ENCODE results near the gene ZZZ3.
"Not testable (repeated sequence)": the region's sequence is repeated elsewhere in the genome, so short reads cannot be mapped to it uniquely, and the experiment has no call there.

Gene ZZZ3

DNA sequence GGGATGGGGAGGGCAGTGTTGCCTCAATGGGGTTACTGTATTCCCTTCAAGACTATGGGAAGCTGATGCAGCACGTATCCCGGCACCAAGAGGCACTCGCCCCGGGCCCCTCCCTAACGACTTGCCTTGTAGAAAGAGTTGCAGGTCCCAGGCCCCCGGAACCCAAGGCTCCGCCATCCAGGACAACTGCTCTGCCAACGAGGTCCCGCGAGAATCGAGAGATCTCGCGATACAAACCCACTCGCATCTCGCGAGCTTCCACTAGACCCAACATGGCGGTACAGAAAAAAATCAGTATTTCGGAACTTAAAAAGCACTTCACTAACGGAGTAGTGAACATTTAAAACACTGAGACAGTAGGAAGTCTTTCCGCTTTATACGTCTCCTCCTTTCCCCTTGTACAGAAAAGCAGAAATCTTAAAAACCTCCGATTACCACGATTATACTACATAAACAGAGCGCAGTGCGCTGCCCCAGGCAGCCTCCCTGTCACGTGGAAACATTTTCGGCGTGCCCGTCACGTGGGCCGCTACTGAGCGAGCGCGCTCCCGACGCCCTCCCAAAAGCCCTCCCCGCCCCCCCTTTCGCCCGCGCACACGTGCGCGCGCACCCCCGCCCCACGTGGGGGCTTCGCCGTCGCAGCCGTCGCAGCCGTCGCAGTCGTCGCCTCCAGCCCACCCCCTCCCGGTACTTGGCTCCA lies at the start of gene ZZZ3:
Gene ZZZ3 (minus strand): TSS at position 199 of the 700 bp plus-strand sequence. CDS start 49,304 bp downstream, outside the sequence.
- peak; percentile 81 to 87 (median 83) for DNase-seq (ENCODE audit: low read depth in 3 of 3)

- DNase-seq (ENCODE audit: low read depth in 3 of 3) = no peak
Observed at GRCh38 chr1:77732090-77732489, 49.6 kb upstream of the ZZZ3 start.

DNA sequence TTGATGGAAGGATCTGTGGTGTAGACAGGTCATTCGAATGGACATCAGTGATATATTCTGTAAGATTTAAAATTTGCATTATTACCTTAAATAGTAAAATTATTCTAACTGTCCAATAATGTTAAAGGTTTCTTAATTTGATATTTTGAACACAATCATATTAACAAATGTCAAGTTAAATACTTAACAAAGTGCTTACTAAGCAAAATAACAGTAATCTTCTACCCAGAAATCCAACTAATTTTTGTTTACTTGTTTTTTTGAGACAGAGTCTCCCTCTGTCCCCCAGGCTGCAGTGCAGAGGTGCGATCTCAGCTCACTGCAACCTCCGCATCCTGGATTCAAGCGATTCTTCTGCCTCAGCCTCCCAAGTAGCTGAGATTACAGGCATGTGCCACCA lies 43.2 kb upstream of the ZZZ3 start:
- DNase-seq (ENCODE audit: low read depth in 3 of 3) = no peak

DNA sequence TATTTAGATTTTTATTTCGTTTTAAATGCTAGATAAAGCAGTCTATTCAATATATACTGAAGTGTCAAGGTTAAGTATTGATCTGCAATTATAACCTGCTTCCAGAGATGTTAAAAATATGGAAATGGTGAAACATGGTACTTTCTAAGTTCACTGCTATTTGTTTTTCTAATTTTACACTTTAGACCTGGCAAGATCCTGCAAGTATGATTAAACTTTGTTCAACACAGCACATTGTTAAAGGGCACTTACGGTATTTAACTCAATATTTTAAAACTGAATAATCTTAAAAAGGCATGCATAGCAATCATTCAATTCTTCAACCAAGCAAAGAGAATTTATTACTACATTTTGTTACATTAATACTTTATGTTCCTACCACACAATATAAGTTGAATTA lies 35.7 kb upstream of the ZZZ3 start:
- no peak for DNase-seq (ENCODE audit: low read depth in 3 of 3)

DNA sequence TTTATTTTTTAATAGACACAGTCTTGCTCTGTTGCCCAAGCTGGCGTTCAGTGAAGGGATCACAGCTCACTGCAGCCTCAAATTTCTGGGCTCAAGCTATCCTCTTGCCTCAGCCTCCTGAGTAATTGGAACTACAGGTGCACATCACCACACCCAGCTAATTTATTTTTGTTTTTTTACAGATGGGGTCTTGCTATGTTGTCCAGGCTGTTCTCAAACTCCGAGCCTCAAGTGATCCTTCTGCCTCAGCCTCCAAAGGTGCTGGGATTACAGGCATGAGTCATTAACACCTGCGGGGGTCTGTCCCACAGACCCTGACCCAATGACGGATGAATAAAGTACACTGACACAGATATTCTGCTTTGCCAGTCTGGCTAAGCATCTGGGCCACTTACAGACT lies 33.6 kb upstream of the ZZZ3 start:
- DNase-seq (ENCODE audit: low read depth in 3 of 3) = no peak

DNA sequence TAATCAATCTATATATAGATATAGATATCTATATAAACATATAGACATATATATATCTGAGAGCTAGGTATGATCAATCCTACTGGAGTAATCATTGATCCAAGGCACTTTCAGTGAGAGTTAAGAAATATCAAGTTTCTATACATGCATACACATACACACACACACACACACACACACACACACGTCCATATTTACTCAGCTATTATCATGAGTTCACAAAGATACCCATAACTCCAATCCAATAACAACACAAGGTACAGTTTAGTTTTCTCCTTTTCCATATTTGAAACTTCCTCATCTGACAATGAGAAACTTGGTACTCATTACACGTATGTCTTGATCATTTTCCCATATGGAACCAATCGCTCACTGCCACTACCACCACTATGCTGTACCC lies 27.3 kb upstream of the ZZZ3 start:
- no peak for DNase-seq (ENCODE audit: low read depth in 3 of 3)

DNA sequence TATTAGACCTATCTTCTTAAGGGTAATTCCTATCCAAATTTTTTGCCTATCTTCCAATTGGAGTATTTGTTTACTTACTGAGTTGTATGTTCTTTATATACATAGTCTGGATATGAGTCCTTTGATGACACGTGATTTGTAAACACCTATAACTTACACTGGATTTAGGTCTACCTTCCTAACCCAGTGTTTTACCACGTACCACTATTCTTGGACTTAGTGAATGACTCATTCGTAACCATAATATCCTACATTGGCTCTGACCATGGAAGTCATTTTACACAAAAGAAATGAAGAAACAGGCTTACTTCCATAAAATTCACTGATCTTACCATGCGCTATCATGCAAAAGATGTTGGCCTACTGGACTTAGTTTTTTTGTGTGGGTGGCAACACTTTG lies 23.9 kb upstream of the ZZZ3 start:
- DNase-seq (ENCODE audit: low read depth in 3 of 3) = no peak

- DNase-seq (ENCODE audit: low read depth in 3 of 3) = no peak
Observed at GRCh38 chr1:77704736-77705135, 22.3 kb upstream of the ZZZ3 start.

DNA sequence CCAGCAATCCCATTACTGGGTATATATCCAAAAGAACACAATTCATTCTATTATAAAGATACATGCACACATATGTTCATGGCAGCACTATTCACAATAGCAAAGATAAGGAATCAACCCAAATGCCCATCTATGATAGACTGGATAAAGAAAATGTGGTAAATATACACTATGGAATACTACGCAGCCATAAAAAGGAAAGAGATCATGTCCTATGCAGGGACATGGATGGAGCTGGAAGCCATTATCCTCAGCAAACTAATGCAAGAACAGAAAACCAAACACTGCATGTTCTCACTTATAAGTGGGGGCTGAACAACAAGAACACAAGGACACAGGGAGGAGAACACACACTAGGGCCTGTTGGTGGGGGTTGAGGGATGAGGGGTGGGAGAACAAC lies 17.2 kb upstream of the ZZZ3 start:
- not testable (repeated sequence) for DNase-seq (ENCODE audit: low read depth in 3 of 3)

DNA sequence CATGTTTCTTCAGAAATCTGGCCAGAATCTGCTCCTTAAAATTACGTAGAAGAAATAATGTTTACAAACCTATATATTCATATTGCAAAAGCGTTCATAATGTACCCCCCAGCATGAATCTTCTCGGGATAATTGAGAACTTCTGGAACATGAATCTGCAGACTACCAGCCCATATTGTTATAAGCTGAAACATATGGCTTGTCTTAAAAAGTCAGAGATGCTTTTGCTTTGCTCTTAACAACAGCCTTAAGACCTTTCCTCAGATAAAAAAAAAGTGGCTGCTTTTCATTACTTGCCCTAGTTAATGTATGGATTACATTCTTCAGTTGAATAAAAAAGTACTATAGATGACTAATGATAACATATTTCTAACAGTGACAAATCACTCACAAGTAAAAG lies 15.0 kb upstream of the ZZZ3 start:
- DNase-seq (ENCODE audit: low read depth in 3 of 3) = no peak

DNA sequence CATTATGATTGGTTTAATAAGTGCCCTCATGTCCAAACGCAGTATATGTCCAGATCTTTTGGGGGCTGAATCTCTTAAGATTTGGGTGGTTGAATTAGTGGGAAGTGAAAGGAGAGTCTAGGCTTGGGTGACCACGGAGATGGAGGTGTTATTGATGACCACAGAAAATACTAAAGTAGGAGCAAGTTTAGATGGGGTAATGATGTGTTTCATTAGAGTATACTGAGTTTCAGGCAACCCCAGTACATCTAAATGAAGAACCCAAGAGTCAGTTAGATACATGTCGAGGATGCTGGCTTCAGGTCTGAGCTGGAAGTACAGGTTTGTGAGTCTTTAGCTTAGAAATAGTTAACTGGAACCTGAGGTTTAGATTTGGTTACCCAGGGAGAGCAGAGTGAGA lies 6.5 kb upstream of the ZZZ3 start:
- no peak for DNase-seq (ENCODE audit: low read depth in 3 of 3)

DNA sequence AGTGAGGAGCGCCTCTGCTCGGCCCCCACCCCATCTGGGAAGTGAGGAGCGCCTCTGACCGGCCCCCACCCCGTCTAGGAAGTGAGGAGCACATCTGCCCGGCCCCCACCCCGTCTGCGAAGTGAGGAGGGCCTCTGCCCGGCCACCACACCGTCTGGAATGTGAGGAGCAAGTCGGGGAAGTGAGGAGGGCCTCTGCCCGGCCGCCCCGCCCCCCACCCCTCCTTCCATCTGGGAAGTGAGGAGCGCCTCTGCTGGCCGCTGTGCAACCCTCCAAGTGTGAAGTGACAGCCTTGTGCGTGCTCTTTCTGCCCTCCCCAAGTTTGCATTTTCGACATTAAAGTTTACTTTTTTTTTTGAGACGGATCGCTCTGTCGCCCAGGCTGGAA lies 5.1 kb upstream of the ZZZ3 start:
- DNase-seq (ENCODE audit: low read depth in 3 of 3) = no peak

DNA sequence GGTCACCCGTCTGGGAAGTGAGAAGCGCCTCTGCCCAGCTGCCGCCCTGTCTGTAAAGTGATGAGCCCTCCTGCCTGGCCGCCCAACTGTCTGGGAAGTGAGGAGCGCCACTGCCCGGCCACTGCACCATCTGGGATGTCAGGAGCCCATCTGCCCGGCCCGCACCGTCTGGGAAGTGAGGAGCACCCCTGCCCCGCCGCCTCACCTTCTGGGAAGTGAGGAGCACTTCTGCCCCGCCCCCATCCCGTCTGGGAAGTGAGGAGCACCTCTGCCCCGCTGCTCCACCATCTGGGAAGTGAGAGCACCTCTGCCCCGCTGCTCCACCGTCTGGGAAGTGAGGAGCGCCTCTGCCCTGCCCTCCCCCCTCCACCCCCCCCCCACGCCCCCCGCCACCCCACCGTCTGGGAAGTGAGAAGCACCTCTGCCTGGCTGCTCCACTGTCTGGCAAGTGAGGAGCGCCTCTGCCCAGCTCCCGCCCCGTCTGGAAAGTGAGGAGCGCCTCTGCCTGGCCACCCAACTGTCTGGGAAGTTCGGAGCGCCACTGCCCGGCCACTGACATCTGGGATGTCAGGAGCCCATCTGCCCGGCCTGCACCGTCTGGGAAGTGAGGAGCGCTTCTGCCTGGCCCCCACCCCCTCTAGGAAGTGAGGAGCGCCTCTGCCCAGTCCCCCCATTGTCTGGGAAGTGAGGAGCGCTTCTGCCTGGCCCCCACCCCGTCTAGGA lies 4.5 kb upstream of the ZZZ3 start:
- no peak for DNase-seq (ENCODE audit: low read depth in 3 of 3)

- peak; percentile 83 to 87 (median 84) for DNase-seq (ENCODE audit: low read depth in 3 of 3)
Observed at GRCh38 chr1:77683160-77684148, 996 bp upstream of the ZZZ3 start.

GRCh38 chr1:77680173-77680572 lies 2.3 kb downstream of the ZZZ3 start:
- no peak for DNase-seq (ENCODE audit: low read depth in 3 of 3)

- DNase-seq (ENCODE audit: low read depth in 3 of 3) = no peak
Observed at GRCh38 chr1:77678660-77679610, 3.5 kb downstream of the ZZZ3 start.

DNA sequence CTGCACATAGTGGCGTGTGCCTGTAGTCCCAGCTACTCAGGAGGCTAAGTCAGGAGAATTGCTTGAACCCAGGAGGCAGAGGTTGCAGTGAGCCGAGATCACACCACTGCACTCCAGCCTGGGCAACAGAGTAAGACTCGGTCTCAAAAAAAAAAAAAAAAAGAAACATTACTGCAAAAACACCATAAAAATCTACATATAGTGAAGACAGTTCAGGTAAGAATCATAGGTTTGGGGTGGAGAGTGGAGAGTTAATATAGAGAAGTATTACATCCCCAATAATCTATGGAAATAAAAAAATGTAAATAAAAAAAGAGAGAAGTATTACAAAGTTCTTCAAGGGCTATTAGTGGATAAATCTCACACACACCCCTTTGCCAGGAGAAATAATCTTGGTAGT lies 7.7 kb downstream of the ZZZ3 start:
- DNase-seq (ENCODE audit: low read depth in 3 of 3) = not testable (repeated sequence)

- DNase-seq (ENCODE audit: low read depth in 3 of 3) = no peak
Observed at GRCh38 chr1:77673716-77674355, 8.6 kb downstream of the ZZZ3 start.

- no peak for DNase-seq (ENCODE audit: low read depth in 3 of 3)
Observed at GRCh38 chr1:77673030-77673429, 9.4 kb downstream of the ZZZ3 start.

GRCh38 chr1:77672374-77672773 lies 10.1 kb downstream of the ZZZ3 start:
- no peak for DNase-seq (ENCODE audit: low read depth in 3 of 3)

DNA sequence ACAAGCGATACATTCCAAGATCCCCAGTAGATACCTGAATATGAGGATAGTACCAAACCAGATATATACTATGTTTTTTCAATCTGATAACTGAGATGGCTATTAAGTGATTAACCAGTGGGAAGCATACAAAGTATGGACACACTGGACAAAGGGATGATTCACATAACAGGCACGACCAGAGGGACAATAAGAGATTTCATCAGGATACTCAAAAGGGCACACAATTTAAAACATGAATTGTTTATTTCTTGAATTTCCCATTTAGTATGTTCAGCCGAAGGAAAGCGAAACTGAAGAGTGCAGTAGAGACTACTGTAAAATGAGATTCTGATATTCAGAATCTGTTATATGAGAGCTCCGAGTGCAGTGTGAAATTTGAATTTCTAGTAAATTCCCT lies 10.6 kb downstream of the ZZZ3 start:
- DNase-seq (ENCODE audit: low read depth in 3 of 3) = no peak
